ENCODE results near the gene ANKIB1.
A peak's percentile ranks its signal among the peaks of the same experiment; 100 is the strongest.
"Not testable (repeated sequence)": the region's sequence is repeated elsewhere in the genome, so short reads cannot be mapped to it uniquely, and the experiment has no call there.

Gene ANKIB1, protein sequence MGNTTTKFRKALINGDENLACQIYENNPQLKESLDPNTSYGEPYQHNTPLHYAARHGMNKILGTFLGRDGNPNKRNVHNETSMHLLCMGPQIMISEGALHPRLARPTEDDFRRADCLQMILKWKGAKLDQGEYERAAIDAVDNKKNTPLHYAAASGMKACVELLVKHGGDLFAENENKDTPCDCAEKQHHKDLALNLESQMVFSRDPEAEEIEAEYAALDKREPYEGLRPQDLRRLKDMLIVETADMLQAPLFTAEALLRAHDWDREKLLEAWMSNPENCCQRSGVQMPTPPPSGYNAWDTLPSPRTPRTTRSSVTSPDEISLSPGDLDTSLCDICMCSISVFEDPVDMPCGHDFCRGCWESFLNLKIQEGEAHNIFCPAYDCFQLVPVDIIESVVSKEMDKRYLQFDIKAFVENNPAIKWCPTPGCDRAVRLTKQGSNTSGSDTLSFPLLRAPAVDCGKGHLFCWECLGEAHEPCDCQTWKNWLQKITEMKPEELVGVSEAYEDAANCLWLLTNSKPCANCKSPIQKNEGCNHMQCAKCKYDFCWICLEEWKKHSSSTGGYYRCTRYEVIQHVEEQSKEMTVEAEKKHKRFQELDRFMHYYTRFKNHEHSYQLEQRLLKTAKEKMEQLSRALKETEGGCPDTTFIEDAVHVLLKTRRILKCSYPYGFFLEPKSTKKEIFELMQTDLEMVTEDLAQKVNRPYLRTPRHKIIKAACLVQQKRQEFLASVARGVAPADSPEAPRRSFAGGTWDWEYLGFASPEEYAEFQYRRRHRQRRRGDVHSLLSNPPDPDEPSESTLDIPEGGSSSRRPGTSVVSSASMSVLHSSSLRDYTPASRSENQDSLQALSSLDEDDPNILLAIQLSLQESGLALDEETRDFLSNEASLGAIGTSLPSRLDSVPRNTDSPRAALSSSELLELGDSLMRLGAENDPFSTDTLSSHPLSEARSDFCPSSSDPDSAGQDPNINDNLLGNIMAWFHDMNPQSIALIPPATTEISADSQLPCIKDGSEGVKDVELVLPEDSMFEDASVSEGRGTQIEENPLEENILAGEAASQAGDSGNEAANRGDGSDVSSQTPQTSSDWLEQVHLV

DNA sequence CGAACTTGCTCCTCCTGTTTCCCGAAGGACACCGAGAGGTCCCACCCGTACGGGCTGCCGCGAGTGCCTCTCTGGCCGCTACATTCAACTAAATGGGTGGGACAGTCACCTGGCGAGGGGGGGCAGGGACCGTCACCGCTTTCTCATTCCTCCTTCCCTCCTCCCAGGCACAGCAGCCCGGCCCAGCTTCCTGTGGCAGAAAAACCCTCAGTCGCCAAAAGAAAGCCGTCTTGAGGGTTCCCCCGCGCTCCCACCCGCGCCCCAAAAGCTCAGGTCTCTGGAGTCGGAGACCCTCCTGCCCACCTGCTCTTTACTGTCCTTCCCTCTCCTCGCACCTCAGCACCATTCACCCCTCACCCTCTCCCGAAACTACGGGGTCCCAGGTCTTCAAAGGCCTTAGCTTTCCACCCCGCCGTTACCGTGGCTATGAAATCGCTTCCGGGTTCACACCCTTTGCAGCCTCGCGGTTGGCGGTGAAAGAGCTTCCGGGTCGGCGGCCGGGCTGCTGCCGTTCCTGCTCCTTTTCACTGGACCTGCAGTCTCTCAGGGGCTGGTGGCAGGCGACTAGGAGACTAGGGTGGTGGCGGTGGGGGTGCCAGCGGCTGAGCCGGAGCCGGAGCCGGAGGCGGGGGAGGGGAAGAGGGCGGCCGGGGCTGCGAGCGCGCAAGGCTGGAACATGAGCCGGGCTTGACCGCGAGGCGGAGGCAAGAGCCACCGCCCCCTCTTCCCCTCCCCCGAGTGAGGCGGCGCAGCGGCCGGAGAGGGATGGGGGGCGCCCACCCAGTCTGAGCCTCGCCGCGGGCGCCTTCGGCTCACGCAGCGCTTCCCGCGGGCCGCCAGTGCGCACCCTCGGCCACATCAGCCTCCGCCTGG is at the start of gene ANKIB1, which contains the start of gene KRIT1:
TSS of gene ANKIB1 (plus strand) at position 488 of the 873 bp plus-strand sequence. CDS start 49,005 bp downstream, outside the sequence.
TSS of gene KRIT1 (minus strand) at position 428 of the 873 bp plus-strand sequence. CDS start 3,779 bp downstream, outside the sequence.
- peak; percentile 76 for DNase-seq (ENCODE audit: low read depth)

DNA sequence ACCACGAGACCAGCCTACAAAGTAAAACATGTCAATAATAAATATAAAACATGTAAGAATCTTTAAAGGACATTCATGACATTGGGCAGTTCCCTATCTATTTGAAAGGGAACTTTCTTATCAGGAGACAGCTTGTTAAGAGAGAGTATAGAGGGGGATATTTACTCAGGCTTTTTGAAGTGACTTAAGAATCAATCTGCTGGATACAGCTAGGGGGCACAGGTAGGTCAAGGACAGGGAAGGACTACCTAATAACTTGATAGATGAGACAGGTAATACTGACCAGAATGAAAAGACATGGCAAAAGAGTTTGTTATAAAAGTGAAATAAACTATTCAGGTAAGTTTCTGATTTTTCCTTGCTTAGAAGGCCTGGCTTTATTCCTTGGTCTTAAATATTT is 45.0 kb upstream of the ANKIB1 start:
- no peak for DNase-seq (ENCODE audit: low read depth)

DNA sequence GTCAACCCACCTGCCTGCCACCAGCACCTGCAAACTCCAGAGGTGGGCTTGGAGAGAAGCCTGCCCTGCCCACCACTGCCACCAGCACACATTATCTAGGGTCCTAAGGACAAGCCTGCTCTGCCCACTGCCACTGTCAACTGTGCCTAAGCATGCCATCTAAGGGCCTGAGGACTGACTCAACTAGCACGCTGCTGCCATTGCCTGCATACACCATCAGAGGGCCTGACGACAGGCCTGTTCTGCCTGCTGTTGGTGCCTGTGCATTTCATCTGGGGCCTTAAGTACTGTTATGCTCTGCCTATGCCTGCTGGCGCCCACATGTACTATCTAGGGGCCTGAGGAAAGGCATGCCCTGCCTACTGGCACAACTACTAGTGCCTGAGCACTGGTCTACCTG is 39.8 kb upstream of the ANKIB1 start:
- DNase-seq (ENCODE audit: low read depth), result no peak

DNA sequence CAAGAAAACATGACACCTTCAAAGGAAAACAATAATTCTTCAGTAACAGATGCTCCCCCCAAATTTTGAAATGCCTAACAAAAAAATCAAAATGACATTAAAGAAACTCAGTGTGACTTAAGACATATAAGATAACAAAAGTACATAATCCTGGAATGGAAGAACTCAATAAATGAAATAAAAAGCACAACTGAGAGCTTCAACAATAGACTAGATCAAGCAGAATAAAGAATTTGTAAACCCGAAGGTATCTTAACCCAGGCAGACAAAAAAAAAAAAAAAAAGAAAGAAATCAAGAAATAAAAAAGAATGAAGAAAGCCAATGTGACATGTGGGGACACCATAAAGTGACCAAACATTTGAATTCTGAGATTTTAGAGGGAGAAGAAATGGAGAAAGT is 39.1 kb upstream of the ANKIB1 start:
- no peak for DNase-seq (ENCODE audit: low read depth)

DNA sequence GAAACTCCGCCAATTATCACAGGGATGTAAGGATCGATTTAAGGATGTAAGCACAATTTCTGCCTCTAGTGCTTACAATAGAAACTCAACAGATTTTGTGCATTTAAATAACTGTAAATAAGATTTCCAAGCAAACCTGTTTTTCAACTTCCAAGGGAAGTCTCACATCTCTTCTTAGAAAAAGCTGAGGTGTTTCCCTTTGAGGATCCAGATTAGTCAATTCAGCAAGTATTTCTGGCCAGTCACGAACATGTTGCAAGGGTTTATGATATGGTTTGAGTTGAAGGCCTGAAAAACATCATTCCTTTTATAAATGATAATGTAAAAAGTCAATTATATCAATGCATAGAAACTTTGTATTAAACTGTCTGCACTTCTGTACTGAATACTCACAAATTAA is 24.0 kb upstream of the ANKIB1 start:
- no peak for DNase-seq (ENCODE audit: low read depth)

DNA sequence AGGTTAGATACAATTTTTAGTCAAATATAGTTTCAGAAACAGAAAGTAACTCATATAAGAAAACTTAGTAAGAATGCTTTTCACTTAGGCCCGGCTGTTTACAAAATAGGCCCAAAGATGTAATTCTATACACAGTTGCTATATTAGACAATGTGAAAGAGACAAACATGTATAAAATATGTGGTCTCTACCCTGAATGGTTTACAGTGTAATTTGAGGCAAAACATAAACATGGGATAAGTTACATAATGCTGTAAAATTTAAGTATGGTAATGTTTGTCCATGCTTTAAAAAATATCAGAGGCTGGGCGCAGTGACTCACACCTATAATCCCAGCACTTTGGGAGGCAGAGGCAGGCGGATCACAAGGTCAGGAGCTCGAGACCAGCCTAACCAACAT is 18.8 kb upstream of the ANKIB1 start:
- no peak for DNase-seq (ENCODE audit: low read depth)

DNA sequence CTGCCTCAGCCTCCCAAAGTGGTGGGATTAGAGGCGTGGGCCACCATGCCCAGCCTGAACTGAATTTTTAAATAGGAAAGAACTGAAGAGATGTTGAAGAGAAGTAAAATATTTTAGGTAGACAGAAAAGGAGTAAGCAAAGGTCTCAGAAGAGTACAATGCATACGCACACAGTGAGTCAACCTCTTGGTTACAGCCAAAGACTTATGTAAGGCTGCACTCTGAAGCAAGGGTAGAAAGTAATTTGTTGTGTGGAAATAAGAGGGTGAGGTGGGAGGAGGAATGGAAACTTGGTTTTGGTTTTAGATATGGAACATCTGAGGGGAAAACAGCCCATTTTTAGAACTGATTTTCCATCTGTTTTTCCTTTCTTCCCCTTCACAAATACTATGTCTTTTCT is 17.7 kb upstream of the ANKIB1 start:
- no peak for DNase-seq (ENCODE audit: low read depth)

DNA sequence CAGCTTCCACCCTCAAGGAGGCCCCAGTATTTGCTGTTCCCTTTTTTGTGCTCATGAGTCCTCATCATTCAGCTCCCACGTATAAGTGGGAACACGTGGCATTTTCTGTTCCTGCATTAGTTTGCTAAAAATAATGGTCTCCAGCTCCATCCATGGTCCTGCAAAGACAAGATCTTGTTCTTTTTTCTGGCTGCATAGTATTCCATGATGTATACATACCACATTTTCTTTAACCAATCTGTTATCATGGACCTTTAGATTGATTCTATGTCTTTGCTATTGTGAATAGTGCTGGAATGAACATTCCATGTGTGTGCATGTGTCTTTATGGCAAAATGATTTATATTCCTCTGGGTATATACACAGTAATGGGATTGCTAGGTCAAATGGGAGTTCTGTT is 17.0 kb upstream of the ANKIB1 start:
- DNase-seq (ENCODE audit: low read depth), result no peak

DNA sequence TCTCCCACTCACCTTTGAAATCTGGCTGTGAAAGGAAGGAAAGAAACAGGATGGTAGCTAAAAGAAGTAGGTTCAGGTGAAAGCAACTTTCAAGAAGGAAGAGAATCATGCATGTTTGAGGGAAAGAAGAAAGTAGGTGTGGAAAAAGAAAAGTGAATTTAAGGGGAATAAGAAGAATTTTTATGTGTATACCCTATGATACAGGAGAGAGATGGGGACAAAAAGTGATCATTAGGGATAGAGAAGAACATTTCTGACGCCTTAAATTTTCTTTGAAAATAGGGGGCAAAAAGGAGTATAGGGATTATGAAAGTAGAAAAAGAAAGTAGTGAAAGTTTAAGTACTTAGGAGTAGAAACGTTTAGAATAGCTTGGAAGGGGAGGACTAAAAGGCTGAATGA is 15.2 kb upstream of the ANKIB1 start:
- DNase-seq (ENCODE audit: low read depth), result no peak

DNA sequence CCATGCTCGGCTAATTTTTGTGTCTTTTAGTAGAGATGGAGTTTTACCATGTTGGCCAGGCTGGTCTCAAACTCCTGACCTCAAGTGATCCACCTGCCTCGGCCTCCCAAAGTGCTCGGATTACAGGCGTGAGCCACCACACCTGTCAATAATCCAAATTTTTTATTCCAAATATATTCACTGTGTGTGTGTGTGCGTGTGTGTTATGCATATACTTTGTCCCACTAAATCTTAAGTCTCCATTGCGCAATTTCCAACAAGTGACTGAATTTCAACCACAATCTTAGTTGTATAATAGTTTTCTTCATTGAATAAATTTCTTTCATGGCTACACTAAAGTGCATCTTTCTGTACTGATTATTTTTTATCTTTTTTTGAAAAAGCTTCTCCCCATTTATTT is 2.8 kb upstream of the ANKIB1 start:
- no peak for DNase-seq (ENCODE audit: low read depth)

DNA sequence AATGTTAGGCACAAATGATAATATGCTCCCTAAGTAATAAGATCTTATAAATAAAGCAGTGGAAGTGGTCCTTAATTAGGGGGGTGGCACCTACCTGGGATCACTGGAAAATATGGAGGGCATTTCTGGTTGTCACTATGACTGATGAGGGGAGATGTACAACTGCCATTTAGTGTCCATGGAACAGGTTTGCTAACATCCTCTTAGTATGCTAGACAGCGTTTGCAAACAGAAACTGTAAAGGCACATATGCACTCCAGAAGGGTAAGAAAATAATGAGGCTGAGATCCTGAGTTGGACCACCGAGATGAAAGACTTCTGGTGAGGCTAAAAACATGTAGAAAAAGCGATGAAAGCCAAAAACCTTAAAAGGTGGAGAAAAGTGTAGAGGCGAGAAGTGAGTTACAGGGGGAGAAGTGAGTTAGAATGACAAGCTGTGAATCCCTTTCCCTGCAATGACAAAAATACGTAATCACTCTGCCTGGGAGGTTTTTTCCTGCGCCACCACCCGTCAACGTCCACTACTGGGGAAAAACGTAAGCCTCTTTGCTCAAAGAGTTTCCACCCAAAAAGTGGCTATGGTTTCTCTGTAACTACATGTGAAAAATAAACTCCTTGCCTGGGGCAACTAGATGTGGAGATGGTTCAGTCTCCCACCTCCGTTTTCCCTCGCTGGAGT is 827 bp upstream of the ANKIB1 start:
- DNase-seq (ENCODE audit: low read depth), result no peak

DNA sequence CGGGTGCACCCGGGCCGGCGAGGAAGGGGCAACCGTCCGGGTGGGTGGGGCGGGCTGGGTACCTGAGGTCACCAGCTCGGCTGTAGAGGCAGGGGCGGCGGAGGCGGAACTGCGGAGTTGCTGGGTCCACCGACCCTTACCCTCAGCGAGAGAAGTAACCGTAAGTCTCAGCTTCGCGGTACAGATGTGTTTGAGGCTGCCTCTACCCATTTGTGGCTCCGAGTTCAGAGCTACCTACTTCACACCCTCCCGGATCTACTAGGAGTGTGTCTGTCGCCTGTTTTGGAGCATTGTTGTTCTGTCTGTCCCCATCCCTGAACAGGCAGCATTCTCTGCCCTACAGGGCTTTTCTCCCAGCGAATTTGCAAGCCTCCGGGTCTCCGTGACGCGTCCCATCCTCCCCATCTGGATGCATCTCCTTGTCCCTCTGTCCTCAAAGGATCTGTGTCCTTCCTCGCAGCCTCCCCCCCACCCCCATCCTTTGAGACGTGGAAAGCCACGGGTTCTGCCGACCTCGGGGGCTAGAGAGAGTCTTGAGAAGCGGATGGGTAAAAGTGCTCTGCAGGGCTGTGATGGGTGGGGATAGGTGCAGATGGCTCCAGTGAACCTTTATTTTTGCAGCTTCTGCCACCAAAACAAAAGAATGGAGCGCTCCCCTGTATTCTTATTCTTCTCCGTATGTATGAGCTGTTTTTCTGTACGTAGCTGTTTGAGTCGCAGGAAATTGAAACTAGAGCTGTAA is 757 bp downstream of the ANKIB1 start:
- DNase-seq (ENCODE audit: low read depth), result peak; percentile 2

DNA sequence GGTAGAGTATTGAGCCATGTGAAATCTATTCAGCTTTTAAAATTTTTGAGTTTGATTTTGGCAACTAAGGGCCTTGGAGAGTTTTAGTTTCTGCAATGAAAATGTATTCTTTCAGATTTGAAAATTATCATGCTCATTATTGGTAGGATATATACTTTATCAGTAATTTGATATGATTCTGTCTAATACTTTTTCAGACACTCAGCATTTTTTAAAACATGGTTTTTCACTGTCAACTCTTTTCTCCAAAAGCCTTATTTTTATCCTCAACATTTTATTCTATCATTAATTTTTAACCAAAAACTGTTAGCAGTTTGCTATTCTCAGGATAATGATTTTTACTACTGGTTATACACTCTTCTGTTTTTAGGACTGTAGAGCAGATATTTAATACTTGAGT is 4.8 kb downstream of the ANKIB1 start:
- DNase-seq (ENCODE audit: low read depth), result no peak

DNA sequence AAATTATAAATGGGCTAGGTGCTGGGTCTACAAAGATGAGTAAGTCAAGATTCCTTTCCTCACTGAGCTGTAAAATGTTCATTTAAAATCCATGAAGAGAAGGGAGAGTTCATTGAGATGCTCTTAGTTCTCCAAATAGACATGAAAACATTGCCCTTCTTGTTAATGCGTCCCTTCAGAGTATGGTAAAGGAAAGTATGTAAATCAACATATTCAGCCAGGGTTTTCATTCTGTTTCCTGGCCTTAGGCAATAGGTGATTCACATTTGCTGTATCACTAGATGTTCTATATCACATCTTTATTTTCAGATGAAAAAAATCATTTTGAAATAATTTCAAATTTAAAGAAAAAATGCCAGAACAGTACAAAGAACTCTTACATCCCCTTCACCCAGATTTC is 5.4 kb downstream of the ANKIB1 start:
- no peak for DNase-seq (ENCODE audit: low read depth)

DNA sequence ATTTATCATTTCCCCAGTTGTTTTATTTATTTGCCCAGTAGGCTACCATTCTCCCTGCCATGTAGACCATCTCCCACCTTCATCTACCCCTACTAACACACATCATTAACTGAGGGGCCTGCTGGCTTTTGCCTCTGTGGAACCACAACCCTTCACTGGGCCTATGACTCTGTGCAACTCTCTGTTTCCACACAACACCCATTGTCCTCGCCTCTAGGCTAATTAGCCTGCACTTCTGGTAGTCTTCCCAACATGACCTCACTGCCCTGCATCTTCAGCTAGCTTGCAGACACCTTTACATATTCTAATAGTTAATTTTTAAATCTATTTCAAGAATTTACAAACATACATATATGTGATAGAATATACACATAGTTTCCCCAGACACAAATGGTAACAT is 7.5 kb downstream of the ANKIB1 start:
- no peak for DNase-seq (ENCODE audit: low read depth)

DNA sequence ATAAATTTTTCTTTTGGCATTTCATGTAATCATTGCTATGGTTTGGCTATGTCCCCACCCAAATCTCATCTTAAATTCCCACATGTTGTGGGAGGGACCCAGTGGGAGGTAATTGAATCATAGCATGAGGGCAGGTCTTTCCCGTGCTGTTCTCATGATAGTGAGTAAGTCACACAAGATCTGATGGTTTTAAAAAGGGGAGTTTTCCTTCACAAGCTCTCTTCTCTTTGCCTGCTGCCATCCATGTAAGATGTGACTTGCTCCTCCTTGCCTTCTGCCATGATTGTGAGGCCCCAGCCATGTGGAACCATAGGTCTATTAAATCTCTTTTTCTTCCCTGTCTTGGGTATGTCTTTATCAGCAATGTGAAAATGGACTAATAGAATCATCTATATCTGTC is 9.0 kb downstream of the ANKIB1 start:
- not testable (repeated sequence) for DNase-seq (ENCODE audit: low read depth)

DNA sequence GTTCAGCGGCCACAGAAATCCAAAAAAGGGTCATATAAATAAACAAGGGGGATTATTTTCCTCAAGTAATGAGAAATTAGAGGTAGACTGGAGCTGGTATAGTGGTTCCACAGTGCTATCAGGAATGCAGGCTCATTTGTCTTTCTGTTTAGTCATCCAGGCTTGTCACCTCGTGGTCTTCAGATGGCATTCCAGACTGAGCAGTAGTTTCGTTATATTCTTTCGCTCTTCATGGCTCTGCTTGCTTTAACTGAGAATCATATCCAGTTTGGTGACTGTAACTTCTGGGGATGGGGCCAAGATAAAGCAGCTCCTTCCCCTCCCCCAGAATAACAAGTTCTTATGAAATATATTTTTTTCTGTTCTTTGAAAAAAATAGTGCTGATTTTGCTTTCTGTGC is 9.5 kb downstream of the ANKIB1 start:
- no peak for DNase-seq (ENCODE audit: low read depth)

DNA sequence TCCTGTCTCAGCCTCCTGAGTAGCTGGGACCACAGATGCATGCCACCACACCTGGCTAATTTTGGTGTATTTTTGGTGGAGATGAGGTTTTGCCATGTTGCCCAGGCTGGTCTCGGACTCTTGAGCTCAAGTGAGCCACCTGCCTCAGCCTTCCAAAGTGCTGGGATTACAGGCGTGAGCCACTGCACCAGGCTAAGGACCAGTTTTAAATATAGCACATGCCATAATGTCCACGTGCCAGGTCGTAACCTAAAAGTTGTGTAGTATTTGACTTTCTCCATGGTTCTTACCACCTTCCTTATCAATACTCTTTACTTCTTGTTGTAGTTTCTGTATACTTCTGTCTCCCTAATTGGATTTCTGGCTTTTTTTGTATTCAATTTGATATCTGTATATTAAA is 13.3 kb downstream of the ANKIB1 start:
- no peak for DNase-seq (ENCODE audit: low read depth)

DNA sequence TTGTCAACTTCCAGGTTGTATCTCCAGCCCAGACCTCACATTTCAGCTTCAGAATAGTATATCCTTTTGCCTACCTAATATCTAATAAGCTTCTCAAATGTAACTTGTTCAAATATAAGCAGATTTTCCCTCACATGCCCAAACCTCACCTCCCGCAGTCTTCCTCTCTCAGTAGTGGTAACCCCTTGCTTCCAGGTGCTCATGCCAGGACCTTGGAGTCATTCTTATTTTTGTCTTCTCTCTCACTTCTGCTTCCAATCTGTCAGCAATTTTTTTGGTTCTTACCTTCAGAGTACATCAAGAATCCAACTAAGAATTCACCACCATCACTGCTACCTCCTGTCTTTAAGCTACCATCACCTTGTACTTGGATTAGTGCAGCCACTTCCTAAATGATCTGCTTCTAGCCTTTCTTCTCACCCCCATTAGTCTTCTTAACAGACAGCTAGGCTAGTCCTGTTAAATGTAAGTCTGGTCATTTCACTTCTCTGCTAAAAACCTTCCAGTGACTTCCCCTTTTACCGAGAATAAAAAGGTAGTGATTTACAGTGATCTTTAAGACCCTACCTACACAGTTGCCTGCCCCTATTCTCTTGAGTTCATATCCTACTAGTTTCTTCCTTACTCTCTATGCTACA is 14.0 kb downstream of the ANKIB1 start:
- no peak for DNase-seq (ENCODE audit: low read depth)

DNA sequence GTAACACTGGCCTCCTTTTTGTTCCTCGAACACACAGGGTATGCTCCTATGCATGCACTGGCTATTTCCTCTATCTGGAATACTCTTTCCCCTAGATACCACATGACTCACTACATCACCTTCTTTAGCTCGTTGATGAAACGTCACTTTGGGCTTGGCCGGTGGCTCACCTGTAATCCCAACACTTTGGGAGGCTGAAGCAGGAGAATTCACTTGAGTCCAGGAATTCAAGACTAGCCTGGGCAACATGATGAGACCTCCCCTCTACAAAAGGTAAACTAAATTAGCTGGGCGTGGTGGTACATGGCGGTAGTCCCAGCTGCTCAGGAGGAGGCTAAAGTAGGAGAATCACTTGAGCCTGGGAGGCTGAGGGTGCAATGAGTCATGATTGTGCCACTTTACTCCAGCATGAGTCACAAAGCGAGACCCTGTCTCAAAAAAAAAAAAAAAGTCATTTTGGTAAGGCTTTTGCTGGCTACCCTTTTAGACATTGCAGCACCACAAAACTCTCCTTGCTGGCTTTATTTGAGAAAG is 14.5 kb downstream of the ANKIB1 start:
- no peak for DNase-seq (ENCODE audit: low read depth)
